Neutrophil (primary cell): Measurements from ENCODE around the gene TTC7B.
A peak's percentile ranks its signal among the peaks of the same experiment; 100 is the strongest.

Experiments used
- H3K27ac ChIP-seq: fragments of 200-600 bp; sonication (generic); 2 replicates; pipeline ENCODE4 v1.5.1; 2016; ENCODE audit warnings: mild to moderate bottlenecking, moderate library complexity
- H3K27me3 ChIP-seq: fragments of 200-600 bp; sonication (generic); 2 replicates; pipeline ENCODE4 v1.6.0; 2016; ENCODE audit warnings: mild to moderate bottlenecking
- H3K36me3 ChIP-seq: fragments of 200-600 bp; sonication (generic); 2 replicates; pipeline ENCODE4 v1.5.1; 2017
- H3K4me1 ChIP-seq, 2 experiments: fragments of 200-600 bp in 1 of 2; sonication (generic) in 1 of 2; 1 replicate in 1 of 2; 2 replicates in 1 of 2; pipeline versions ENCODE4 v1.5.1 to v1.6.1; 2013 to 2016; ENCODE audit warnings: low read depth in 1 of 2, low read length in 1 of 2, mild to moderate bottlenecking in 1 of 2, moderate library complexity in 1 of 2; ENCODE audit not compliant: control insufficient read depth in 1 of 2, insufficient read depth in 1 of 2
- H3K4me3 ChIP-seq, 2 experiments: fragments of 200-600 bp in 1 of 2; sonication (generic) in 1 of 2; 1 replicate in 1 of 2; 2 replicates in 1 of 2; pipeline ENCODE4 v1.5.1; 2013 to 2016; ENCODE audit warnings: low read depth in 1 of 2, low read length in 1 of 2, mild to moderate bottlenecking in 1 of 2, moderate library complexity in 1 of 2
- H3K9me3 ChIP-seq: fragments of 200-600 bp; sonication (generic); 2 replicates; pipeline ENCODE4 v1.5.1; 2016
- CTCF ChIP-seq: fragments of 200-600 bp; sonication (generic); IDR thresholded peaks from 2 replicates; pipeline ENCODE4 v1.5.1; 2016; ENCODE audit warnings: antibody characterized with exemption

The TTC7B gene

DNA sequence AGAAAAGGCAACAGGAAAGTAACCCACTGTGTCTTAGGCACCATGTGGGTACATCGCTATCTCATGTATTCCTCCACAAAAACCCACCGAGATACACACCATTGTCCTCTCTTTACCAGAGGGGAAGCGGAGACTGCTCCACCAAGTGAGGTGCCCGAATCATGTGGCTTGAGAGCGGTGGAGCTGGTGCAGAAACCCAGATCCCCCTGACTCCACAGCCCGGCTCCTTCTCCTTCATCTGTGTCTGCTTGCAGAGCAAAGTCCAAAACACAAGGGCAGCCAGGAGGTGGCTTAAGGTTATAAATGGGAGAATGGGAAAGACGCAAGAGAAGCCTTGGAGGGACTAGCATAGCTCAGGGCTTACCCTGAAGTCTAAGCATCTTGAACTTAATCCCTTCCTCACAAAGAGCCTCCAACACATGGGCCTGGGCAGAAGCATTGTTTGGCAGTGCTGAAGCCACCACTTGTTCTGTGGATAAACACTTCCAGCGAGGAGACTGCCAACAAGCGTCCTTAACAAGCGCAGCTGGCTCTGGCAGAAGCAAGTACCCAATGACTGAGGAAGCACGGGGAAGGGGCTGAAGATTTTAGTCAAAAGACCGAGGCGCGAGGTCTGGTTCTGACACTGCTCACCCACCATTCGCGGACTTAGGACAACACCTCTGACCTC, 83.0 kb downstream of the TTC7B start:
- H3K9me3 ChIP-seq = no peaks in the 10 kb centered on the region
- peak overlapping the region; percentile 79 for H3K27ac ChIP-seq
- H3K36me3 ChIP-seq = no peaks in the 10 kb centered on the region
- no peak for TF ChIP-seq CTCF
- no peak overlapping the region for H3K4me3 ChIP-seq
- H3K4me1 ChIP-seq = peaks cover 40 to 52% of the 10 kb centered on the region in 2 experiments
- no peaks in the 10 kb centered on the region for H3K27me3 ChIP-seq

DNA sequence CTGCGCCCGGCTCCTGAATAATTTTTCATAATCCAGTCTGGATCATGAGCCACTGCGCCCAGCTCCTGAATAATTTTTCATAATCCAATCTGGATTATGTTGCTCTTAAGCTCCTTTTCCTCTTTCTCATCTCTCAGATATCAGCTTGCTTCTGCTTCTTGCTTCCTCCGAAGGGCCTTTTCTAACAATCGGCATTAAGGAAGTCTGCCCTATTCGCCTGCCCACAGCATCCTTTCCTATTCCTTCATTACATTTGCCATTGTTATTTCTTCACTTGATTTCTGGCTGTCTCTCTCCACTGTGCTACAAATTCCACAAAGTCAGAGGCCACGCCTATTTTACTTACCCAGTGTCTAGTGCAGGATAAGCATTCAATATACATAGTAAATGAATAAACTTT, 83.5 kb downstream of the TTC7B start:
- Histone ChIP-seq H3K4me1 (peaks cover 38 to 48% of the 10 kb centered on the region in 2 experiments), H3K9me3 (no peaks in the 10 kb centered on the region), H3K4me3 (peak overlapping the region in 1 of 2 experiments; percentile 13), H3K36me3 (no peaks in the 10 kb centered on the region), H3K27ac (peak overlapping the region; percentile 79), H3K27me3 (no peaks in the 10 kb centered on the region)
- no peak for TF ChIP-seq CTCF

DNA sequence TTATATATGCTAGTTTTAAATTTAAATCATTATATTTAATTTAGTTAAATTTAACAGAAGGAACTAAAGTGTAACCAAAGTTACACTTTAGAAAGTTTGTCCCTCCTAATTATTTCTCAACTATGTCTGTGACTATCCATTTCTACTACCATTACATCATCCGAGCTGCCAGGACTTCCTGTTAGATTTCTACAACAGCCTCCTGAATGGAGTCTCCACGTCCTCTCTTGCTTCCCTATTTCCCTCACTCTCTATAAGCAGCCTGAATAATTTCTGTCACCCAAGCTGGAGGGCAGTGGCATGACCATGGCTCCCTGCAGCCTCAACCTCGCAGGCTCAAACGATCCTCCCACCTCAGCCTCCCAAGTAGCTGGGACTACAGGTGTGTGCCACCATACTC, 84.1 kb downstream of the TTC7B start:
- no peak for TF ChIP-seq CTCF
- peaks cover 38 to 52% of the 10 kb centered on the region in 2 experiments for H3K4me1 ChIP-seq
- peak overlapping the region in 1 of 2 experiments; percentile 13 for H3K4me3 ChIP-seq
- H3K36me3 ChIP-seq = no peaks in the 10 kb centered on the region
- no peaks in the 10 kb centered on the region for H3K9me3 ChIP-seq
- H3K27ac ChIP-seq = peak overlapping the region; percentile 79
- H3K27me3 ChIP-seq = no peaks in the 10 kb centered on the region

- peaks cover 38 to 52% of the 10 kb centered on the region in 2 experiments for H3K4me1 ChIP-seq
- H3K9me3 ChIP-seq = no peaks in the 10 kb centered on the region
- no peaks in the 10 kb centered on the region for H3K36me3 ChIP-seq
- peak overlapping the region; percentile 79 for H3K27ac ChIP-seq
- H3K4me3 ChIP-seq = peak overlapping the region in 1 of 2 experiments; percentile 13
- no peaks in the 10 kb centered on the region for H3K27me3 ChIP-seq
- no peak for TF ChIP-seq CTCF
These were observed 84.7 kb downstream of the TTC7B start for GRCh38 chr14:90731487-90731886.

- H3K36me3 ChIP-seq = no peaks in the 10 kb centered on the region
These were observed 85.9 kb downstream of the TTC7B start for GRCh38 chr14:90730206-90730766.

More at GRCh38 chr14:90730206-90730766, 85.9 kb downstream of the TTC7B start:
- Histone ChIP-seq H3K27ac (peak overlapping the region; percentile 9), H3K4me3 (no peak overlapping the region), H3K27me3 (no peaks in the 10 kb centered on the region), H3K4me1 (peaks cover 38 to 56% of the 10 kb centered on the region in 2 experiments), H3K9me3 (no peaks in the 10 kb centered on the region)
- no peak for TF ChIP-seq CTCF
